ENCODE measurements around the gene PIWIL1.

Gene PIWIL1

DNA sequence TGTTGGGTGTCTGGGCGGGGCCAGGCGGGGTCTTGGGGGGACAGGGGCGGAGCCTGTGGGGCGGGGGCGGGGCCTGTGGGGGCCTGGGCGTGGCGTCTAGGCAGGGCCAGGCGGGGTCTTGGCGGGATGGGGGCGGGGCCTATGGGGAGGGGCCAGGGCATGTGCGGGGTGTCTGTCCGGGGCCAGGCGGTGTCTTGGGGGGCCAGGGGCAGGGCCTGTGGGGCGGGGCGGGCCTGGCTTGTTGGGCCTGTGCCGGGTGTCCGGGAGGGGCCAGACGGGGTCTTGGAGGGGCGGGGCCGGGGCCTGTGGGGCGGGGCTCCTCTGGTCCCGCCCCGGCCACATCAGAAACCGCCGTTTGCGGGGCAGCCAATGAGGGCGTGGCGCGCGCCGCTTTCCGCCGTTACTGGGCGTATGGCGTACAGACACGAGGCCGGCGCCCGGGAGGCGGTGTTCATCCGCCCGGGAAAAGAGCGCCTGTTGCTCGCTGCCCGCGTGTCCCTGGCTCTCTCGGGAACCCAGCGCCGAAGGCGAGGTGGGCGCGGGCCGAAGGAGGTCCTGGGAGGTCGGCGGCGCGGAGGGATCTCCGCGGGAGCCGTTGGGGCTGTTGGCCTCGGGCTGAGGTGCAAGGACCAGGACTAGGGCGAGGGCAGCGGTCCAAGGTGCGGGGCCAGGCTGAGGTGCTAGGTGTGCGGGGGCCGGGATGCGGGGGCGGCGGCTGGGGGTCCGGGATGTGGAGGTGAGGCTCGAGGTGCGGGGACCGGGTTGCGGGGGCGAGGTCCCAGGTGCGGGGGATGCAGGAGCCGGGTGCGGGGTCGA, at the start of gene PIWIL1:
Gene PIWIL1 (plus strand): TSS at position 400 of the 816 bp plus-strand sequence. CDS start 4,705 bp downstream, outside the sequence.
- no peak for FAIRE-seq

DNA sequence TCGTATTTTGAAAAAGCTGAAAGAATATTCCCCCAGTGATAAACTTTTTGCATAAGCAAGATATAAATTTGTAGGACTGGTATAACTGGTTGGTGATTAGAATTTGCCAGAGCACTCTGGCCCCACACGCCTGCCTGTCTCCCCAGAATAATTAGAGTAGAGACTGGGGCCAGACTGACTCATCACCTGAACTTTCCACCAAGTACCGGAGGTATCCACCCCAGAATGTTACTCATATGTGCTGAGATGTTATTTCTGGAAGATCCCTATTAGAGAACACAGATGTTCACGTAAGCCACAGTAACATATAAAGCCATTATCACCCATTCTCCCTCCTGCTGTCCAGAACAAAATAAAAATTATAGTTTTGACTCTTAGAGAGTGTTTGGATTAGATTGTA, 49.5 kb upstream of the PIWIL1 start:
- FAIRE-seq: no peak

DNA sequence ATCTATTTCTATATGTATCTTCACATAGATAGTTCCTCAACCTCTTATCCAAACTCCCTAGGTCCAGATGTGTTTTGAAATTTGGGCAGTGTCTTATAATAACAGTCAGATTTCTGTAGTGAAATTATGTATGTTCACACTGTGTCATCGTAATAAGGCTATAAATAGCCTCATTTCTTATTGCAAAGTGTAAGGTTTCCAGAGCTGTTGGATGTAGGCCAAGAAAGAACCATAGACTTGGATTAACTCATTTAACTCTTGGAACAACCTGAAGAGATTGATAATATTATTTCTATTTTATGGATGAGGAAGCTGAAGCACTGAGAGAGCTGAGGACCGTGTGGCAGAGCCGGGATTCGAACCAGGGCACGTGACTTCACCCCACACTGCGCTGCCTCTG, 49.0 kb upstream of the PIWIL1 start:
- no peak for FAIRE-seq

DNA sequence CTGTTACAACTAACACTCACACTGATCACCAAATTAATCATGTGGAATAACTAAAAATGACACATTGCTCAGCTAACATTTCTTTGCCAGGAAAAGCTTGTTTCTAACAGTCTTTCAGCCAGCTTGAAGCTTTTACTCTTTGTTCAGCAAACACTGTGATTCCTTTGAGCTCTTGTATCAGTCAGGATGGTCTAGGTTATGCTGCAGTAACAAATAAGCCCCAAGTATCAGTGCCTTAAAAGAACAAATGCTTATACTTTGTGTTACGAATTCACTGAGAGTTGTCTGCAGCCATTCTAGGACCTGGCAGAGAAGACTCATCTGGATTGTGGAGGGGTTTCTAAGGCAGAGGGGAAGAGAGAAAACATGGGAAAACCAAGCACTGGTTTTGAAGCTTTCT, 47.6 kb upstream of the PIWIL1 start:
- FAIRE-seq: no peak

DNA sequence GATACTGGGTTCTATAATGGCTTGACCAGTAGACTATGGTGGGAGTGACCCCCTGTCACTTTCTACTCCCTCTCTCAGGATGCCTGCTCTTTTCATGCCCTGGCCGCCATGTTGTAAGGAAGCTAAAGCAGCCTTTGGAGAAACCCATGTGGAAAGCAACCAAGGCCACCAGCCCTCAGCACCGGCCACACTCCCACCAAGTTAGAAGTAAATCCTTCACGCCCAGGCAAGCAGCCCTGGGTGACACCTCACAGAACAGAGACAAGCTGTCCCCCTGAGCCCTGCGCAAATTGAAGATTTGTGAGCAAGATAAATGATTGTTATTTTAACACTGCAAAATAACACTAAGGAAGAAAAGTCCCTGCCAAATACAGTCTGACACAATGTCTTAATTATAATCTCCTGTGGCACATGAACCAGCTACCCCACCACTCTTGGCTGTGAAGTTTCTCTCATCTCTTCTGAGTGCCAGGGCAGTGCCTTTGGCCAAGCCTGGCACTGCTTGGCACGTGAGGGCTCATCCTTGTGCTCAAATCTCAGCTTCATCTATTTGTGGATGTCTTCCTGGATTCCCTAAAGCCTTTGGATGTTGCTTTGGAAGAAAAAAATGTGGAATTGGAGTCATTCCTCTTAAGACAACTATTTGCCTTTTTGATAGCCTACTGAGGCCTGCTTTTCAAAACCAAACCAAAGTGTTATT, 39.2 kb upstream of the PIWIL1 start:
- no peak for FAIRE-seq

DNA sequence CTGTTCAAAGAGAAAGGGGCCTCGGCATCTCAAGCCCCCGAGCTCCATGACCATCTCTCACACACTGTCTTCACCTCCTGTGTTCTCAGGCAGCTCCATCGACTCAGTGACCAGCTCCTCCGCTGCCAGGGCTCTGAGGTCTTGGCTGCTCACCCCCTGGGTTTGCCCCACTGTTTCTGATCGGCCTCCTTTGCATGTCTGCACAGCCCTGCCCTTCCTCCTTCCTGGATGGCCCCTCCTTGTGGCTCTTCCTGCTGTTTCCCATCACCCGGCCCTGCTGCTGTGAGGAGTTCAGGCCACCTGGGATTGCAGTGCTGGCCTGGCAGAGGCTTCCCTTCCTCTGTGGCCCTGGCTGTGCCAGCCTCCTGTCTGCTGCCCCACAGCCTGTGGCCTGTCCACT, 38.1 kb upstream of the PIWIL1 start:
- no peak for FAIRE-seq

DNA sequence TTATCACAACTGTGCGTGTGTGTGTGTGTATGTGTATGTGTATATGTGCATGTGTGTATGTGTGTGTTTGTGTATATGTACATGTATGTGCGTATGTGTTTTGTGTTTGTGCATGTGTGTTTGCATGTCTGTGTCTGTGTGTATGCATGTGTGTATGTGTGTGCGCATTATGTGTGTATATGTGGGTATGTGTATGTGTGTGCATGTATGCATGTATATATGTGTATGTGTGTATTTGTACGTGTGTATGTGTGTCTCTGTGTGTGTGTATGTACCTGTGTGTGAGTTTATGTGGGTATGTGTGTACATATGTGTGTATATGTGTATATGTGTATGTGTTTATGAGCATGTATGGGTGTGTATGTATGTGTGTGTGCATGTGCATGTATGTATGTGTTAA, 37.6 kb upstream of the PIWIL1 start:
- FAIRE-seq: no peak

DNA sequence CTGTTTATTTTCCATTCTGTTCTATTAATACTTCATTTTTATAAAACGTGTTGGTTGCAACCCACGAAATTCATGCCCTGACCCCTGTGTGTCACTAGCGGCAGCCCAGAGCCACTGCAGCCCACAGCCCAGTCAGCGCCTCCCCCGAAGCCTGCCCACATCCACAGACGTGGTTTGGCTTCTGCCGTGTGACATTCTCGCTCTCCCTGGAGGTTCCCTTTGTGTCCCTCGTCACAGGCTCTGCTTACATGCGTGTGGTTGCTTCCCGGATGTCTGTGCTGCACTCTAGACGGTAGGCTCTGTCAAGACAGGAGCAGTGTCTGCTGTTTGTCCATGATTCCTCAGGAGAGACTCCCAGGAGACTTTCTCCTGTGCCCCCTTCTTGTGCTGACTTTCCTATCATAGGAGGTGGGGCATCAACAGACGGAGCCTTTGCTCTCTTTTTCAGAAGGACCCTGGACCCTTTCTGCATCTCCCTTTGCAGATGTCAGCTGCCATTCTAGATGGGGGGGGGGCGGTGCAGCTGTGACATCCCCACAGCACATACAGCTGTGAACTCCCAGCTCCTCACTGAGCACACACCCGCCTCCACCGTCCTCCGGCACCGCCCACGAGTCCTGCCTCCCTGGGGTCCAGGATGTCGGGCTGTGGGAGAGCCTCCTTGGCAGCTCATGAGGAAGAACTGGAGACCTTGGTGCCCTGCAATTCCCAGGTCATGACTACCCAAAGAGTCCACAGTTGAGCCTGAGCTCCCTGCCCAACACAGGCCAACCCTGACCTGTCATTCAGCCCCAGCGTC, 36.8 kb upstream of the PIWIL1 start:
- FAIRE-seq: no peak

DNA sequence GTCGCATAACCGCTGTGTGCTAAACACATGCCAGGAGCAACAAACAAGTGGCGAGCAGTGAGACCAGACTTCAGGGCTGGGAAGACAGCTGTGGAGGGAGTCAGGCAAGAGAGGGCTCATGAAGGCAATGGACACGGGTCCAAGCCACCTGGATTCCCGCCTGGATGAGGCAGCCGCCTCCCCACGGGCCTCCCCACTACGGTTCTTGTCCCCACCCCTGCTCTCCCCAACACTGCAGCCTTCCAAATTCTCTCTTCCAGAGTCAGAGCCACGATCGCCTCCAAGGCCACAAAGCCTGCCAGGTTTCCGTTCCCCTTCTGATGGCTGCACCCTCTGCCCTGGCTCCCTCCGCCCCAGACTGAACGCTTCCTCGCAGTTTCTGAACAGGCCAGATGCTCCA, 36.1 kb upstream of the PIWIL1 start:
- no peak for FAIRE-seq

DNA sequence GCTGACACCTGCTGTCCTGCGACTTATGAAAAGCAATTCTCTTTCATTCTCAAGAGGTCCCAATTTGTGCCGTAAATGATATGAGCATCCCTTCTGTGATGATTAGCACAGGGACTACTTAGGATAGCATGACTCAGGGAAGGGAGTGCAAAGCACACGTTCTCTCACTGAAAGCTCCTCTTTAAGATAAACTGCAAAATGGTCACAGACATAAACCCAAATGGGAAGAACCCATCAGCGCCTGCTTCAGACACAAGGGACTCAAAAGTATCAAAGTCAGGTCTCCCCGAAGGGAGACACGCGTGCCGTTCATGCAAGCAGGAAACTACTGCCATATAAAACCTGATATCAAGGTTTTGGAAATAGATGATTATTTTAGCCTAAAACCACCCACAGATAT, 33.9 kb upstream of the PIWIL1 start:
- no peak for FAIRE-seq

DNA sequence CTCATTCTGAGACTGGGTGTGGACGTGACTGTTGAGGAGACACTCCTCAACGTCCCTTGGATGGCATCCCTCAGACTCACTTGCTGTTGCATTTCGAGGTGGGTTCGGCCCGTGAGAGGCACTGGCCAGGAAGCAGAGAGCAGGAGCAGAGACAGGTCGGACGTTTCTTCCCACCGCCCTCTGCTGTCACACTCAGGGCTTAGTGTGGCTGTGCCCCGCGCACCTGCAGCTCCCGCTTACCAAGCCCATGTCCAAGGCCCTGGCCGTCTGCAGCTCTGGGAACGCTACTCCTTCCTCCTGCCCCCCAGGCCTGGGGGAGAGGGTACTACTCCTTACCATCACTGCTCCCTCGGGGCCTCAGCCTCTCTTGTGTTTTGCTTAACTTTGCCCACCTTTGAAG, 29.8 kb upstream of the PIWIL1 start:
- no peak for FAIRE-seq

DNA sequence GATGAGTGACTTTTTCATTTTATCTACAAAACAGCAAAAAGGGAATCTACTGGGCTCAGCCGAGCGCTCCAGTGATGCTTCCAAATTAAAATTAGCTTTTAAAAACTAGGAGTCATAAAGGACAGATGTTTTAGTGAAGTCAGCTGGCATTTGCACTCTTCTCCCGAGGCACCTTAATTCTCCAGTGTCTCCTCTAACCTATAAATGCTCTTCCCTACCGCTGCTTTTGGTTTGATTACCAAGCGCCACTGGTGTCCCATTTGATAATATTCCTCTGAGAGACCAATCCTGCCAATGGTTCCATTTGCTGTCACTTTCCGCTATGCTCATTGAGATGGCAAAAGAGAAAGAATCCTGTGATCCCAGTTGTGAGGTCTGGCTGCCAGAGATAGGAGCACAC, 29.3 kb upstream of the PIWIL1 start:
- FAIRE-seq: no peak

DNA sequence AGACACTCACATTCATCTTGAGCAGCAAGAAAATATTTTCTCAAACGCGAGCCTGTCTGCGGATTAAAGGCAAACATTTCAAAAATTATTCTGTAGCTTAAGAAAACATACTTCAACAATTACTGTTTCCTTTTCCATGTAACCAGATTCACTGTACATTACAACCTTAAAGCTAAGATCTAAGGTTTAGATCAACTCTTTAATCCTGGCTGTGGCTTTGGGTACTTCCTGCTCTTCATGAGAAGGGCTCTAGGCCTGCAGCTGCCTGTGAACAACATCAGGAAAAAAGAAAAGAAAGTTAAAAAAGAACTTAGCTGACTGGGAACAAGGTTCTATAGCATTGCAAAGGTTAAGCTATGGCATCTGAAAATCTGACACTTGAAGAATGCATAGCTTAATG, 21.4 kb upstream of the PIWIL1 start:
- FAIRE-seq: no peak

DNA sequence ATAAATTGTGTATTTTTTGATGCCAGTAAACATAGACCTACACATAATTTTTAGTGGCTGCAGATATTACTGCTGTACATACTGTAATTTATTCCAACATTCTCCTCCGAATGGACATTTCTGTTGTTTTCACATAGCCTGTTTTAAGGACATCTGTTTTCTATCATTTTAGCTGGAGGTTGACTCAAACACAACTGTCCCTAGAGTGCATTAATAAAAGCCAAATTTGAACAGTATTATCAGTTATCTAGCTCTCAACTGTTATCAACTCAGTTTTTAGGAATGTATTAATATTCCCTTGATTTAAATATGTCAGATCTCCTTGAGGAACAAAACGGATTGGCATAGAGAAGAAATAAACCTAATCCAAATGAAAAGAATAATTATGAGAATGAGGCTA, 17.2 kb upstream of the PIWIL1 start:
- no peak for FAIRE-seq

DNA sequence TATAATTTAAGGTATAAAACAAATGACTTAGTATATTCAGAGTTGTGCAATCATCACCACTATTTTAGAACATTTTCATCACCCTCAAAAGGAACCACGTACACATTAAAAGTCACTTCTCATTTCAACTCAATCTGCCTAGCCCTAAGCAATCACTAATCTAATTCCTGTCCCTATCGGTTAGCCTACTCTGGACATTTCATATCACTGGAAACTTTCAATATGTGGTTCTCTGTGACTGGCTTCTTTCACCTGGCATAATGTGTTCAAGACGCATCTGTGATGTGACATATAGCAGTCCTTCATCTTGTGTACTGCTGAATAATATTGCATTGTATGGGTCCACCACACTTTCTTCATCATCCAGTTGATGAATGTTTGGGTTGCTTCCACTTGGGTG, 15.4 kb upstream of the PIWIL1 start:
- FAIRE-seq: no peak

DNA sequence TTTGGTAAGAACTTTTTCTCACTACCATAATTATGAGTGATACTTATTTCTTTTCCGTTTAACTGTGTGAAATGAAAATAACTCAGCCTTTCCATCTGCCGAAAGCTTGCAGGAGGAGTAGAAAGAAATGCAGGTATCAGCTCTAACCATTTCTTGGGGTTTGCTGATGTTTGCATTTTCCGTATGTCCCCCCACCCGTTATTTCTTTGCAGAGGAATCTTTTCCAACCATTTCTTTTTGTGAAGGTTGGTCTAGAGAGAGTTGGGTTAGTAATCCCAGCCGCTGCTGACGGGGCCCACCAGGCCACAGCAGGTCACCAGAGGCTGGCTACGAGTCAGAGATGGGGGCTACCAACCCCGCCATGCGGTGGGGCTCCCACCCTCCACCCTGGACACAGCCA, 7.0 kb upstream of the PIWIL1 start:
- no peak for FAIRE-seq

DNA sequence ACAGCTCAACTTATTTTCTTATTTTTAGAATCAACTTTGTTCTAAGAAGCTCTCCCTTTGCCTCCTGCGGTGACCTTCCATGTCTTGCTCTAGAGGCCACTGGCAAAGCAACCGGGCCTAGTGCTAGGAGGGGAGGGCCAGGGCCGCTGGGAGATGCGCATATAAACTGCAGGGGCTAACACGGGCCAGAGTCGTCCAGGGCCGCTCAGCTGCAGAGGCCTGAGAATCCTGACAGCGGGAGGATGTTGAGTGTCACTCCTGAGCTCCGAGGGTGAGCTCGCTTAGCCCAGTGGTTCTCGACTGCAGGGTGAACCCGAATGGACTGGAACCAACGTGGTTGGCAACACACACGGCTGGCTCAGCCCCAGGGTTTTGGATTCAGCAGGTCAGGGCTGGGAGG, 6.5 kb upstream of the PIWIL1 start:
- no peak for FAIRE-seq

DNA sequence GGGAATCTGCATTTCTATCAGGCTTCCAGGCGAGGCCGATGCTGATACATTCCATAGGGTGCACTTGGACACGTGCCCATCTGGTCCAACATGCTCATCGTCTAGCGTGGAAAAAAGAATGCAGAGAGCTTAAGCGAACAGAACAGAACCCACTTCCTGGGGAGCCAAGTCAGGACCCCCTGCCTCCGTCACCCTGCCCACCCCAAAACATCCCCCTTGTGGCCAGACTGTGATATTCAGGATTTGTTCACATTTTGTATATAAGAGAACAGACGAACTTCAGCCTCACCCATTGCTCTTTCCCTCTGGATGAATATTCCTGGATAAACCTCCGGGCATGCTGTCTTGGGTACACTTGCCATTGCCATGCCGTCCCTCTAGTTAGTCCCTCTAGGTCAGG, 4.3 kb upstream of the PIWIL1 start:
- no peak for FAIRE-seq

DNA sequence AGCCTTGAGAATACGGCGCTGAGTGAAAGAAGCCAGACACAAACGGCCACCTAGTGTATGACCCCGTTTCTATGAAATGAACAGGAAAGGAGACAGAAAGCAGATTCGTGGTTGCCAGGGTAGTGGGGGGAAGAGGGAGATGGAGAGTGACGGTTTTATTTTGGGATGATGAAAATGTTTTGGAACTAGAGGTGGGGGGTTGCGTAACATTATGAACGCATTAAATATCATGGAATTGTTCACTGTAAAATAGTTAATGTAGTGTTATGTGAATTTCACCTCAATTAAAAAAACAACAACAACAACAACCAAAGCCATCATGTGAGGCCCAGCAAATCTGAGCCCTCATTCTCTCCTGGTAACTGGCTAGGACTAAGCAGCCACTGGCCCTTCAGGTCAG, 3.3 kb upstream of the PIWIL1 start:
- no peak for FAIRE-seq

DNA sequence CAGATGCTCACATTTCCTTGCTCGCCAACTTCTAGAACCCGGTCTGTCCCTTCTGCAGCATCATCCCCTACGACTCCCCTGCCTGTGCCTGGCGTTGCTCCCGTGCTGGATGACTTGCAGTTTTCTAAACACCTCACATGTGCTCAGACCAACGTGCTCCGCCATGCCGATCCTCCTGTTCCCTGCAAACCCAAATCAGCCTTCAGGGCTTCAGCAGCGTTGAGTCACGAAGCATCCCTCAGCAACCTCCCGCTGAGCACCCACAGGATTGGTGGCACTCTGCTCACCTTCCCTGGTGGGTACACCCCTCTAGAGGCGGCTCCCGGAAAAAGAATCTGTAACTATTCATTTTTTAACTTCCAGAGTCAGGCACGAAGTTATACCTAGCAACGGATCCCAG, 2.8 kb upstream of the PIWIL1 start:
- no peak for FAIRE-seq

DNA sequence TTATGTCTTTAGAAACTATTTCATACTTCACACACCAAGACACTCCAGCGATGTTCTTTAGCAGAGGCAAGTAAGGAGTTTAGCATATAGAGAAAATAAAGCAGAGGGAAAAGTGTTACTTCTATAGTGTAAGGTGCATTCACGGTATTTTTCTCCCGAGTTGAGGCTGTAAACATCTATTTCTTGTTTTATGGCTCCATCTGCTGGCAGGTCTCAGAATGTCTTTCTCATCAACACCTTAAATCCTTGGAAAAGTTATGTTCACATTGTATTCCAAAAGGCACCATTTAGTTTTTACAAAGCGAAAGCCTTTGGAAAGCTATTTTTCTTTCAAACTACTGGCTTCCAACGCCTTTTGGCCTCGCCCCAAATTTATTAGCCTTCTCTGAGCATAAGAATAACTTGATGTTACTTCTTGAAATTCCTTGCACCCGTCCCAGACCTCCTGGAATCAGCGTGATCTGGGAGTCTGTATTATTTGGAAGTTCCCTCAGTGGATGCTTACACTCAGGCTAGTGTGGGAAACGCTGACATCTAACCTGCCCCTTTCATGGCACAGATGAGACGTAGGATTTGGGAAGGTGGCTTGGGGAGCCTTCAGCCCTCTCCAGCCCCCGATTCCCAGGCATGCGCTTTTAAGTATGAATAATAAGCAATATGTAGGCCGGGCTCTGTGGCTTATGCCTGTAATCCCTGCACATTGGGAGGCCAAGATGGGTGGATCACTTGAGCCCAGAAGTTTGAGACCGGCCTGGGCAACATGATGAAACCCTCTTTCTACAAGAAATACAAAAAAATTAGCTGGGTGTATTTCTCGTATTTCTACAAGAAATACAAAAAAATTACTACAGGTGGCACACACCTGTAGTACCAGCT, 1.9 kb upstream of the PIWIL1 start:
- peak; percentile 96 for FAIRE-seq

DNA sequence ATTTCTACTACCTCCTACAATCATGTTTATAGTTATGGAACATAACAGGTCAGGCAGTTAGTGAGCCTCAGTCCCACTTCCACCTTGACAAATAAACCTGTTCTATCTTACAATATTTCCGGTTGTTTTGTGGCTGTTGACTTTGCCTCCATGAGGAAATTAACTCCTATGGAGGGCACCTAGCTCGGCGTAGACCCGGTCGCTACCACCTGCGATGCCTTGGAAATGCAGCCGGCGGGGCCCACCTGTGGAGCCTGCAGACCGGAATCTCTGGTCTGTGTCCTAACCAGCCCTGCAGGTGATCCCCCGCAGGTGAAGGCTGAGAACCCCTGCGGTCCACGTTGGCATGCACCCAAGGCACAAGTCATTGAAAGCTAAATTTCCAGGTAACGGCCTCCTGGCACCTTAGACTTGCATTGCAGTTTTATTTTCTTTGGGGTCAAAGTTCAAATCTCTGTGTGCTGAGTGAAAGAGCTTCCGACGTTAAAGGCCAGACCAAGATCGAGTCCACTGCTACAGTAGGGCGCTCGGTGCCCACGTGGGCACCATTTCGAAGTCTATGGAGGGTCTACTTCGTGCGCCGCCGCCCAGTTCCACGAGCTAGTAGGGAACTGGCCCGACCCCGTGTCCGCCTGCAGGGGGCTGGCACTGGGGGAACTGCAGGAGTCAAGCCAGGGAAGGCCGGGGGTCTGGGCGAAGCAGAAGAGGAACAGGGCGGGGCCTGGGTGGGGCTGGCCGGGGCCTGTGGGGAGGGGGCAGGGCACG, 782 bp upstream of the PIWIL1 start:
- no peak for FAIRE-seq

Measured in A204.1 (cell line).